ENCODE measurements around the gene MRPS18C.

The MRPS18C gene

DNA sequence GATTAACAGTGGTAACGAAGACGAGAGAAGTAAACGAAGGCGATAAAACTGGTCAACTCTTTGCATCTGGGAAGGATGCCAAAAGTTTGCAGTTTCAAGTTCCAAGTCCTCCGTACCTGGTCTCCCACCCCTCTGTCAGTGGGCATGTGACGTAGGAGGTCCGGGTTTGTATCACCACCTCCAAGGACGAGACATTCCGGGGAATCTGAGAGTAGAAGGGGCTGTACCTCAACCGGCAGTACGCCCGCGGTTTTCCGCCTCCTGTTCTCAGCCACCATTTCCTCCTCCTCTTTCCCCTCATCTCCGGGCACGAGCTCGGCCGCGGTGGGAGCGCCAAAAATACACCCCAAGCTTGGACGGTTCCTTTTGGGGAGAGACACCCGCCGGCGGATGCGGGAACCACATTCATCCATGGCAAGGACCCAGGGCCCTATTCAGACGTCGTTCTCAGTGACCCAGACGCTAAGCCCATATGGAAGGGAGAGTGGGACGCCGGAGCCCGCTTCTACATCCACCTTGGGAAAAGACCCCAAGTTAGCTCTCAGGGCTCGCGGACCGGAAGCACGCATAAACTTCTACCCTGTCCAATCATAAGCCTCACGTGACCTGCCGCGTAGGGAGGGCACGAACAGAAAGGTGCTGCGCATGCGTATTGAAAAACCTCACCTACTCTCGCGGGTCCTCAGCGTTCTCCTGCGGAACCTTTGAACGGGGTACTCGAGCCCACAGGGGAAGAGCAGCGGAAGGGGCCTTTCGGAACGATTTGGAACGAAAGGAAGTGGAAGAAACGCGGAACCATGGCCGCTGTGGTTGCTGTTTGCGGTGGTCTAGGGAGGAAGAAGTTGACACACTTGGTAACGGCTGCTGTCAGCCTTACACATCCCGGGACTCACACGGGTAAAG lies at the start of gene MRPS18C, which contains the start of gene HELQ:
TSS of gene MRPS18C (plus strand) at position 778 of the 903 bp plus-strand sequence. CDS start at position 798, 20 bp downstream.
TSS of gene HELQ (minus strand) at position 543 of the 903 bp plus-strand sequence. CDS start at position 413, 130 bp downstream.
- Histone ChIP-seq H3K27me3 (ENCODE audit: control insufficient read depth, insufficient read depth, low read length) (no peaks in the 10 kb centered on the region), H3K36me3 (ENCODE audit: control insufficient read depth, insufficient read depth, low read length) (no peaks in the 10 kb centered on the region), H3K9ac (ENCODE audit: low read depth, low read length) (peak within 1 kb of the TSS; percentile 93), H3K9me3 (ENCODE audit: control insufficient read depth, insufficient read depth, low read length) (no peaks in the 10 kb centered on the region), H3K4me1 (ENCODE audit: control insufficient read depth, insufficient read depth, low read length) (peaks cover 7% of the 10 kb centered on the region), H3K4me3 (ENCODE audit: low read depth, low read length) (peak within 1 kb of the TSS; percentile 98)

DNA sequence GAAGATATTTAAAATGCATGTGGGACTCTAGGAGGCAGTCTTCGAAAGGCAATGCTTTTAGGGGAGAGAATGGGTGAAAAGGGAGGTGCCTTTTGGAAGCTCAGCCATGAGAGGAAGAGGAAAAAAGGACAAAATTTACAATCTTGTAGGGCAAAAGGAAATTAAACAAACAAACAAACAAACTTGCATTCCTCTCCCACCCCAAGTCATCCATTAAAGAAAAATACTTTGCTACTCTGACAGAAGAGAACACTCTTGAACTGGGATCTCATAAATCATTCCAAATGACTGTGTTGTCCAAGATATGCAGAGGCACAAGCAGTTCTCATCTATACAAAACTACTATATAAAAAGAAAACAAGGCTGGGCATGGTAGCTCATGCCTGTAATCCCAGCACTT lies 47.0 kb upstream of the MRPS18C start:
- Histone ChIP-seq H3K27me3 (ENCODE audit: control insufficient read depth, insufficient read depth, low read length) (no peaks in the 10 kb centered on the region), H3K4me1 (ENCODE audit: control insufficient read depth, insufficient read depth, low read length) (no peaks in the 10 kb centered on the region), H3K36me3 (ENCODE audit: control insufficient read depth, insufficient read depth, low read length) (no peaks in the 10 kb centered on the region), H3K9ac (ENCODE audit: low read depth, low read length) (no peak overlapping the region), H3K4me3 (ENCODE audit: low read depth, low read length) (no peak overlapping the region), H3K9me3 (ENCODE audit: control insufficient read depth, insufficient read depth, low read length) (no peaks in the 10 kb centered on the region)

- H3K27me3 ChIP-seq (ENCODE audit: control insufficient read depth, insufficient read depth, low read length) = no peaks in the 10 kb centered on the region
- H3K36me3 ChIP-seq (ENCODE audit: control insufficient read depth, insufficient read depth, low read length) = no peaks in the 10 kb centered on the region
Observed at GRCh38 chr4:83413676-83414075, 42.2 kb upstream of the MRPS18C start.

DNA sequence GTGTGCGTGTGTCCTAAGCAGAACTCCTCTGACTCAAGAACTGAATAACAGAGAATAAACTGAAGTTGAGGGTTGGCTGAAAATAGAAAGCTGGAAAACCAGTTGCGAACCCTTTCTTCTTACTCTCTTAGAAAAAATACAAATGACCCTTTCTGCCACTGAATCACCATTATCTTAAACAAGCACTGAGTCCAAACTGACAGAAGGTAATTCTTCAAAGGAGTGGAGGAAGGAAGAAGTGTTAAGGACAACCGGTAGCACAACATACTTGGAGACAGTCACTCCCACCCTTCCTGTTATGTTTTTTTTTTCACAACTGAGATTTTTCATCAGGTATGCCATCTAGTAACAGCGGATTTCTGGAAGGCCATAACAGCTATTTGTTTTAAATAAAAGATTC lies 38.3 kb upstream of the MRPS18C start:
- Histone ChIP-seq H3K4me1 (ENCODE audit: control insufficient read depth, insufficient read depth, low read length) (no peaks in the 10 kb centered on the region), H3K9ac (ENCODE audit: low read depth, low read length) (no peak overlapping the region), H3K27me3 (ENCODE audit: control insufficient read depth, insufficient read depth, low read length) (no peaks in the 10 kb centered on the region), H3K9me3 (ENCODE audit: control insufficient read depth, insufficient read depth, low read length) (no peaks in the 10 kb centered on the region), H3K36me3 (ENCODE audit: control insufficient read depth, insufficient read depth, low read length) (no peaks in the 10 kb centered on the region), H3K4me3 (ENCODE audit: low read depth, low read length) (no peak overlapping the region)

More at GRCh38 chr4:83413676-83414075, 42.2 kb upstream of the MRPS18C start:
- Histone ChIP-seq H3K9me3 (ENCODE audit: control insufficient read depth, insufficient read depth, low read length) (no peaks in the 10 kb centered on the region), H3K4me1 (ENCODE audit: control insufficient read depth, insufficient read depth, low read length) (no peaks in the 10 kb centered on the region), H3K4me3 (ENCODE audit: low read depth, low read length) (no peak overlapping the region), H3K9ac (ENCODE audit: low read depth, low read length) (no peak overlapping the region)

DNA sequence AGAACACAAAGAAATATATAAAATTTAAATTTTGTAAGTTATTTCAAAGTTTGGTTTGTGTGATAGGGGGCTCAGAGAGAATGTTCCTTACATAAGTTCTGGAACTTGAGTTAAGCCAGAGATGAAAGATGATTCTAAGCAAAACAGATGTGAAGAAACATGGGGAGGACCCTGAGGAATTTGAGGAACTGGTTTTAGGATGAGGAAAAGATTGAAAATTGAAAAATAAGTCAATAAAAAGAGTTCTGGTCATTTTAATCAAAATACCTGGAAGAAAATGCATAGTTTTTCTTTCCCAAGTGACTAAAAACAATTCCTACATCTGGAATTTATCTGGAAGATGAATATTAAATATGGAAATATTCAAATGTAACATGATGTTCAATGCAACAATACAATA lies 37.6 kb upstream of the MRPS18C start:
- no peak overlapping the region for H3K9ac ChIP-seq (ENCODE audit: low read depth, low read length)
- H3K9me3 ChIP-seq (ENCODE audit: control insufficient read depth, insufficient read depth, low read length) = no peaks in the 10 kb centered on the region
- no peak overlapping the region for H3K4me3 ChIP-seq (ENCODE audit: low read depth, low read length)
- H3K36me3 ChIP-seq (ENCODE audit: control insufficient read depth, insufficient read depth, low read length) = no peaks in the 10 kb centered on the region
- no peaks in the 10 kb centered on the region for H3K4me1 ChIP-seq (ENCODE audit: control insufficient read depth, insufficient read depth, low read length)
- H3K27me3 ChIP-seq (ENCODE audit: control insufficient read depth, insufficient read depth, low read length) = no peaks in the 10 kb centered on the region

GRCh38 chr4:83431200-83431599 lies 24.7 kb upstream of the MRPS18C start:
- Histone ChIP-seq H3K4me3 (ENCODE audit: low read depth, low read length) (no peak overlapping the region), H3K9ac (ENCODE audit: low read depth, low read length) (no peak overlapping the region), H3K36me3 (ENCODE audit: control insufficient read depth, insufficient read depth, low read length) (no peaks in the 10 kb centered on the region), H3K4me1 (ENCODE audit: control insufficient read depth, insufficient read depth, low read length) (no peaks in the 10 kb centered on the region), H3K9me3 (ENCODE audit: control insufficient read depth, insufficient read depth, low read length) (no peaks in the 10 kb centered on the region), H3K27me3 (ENCODE audit: control insufficient read depth, insufficient read depth, low read length) (no peaks in the 10 kb centered on the region)

- Histone ChIP-seq H3K9ac (ENCODE audit: low read depth, low read length) (no peak overlapping the region), H3K9me3 (ENCODE audit: control insufficient read depth, insufficient read depth, low read length) (no peaks in the 10 kb centered on the region), H3K36me3 (ENCODE audit: control insufficient read depth, insufficient read depth, low read length) (no peaks in the 10 kb centered on the region), H3K27me3 (ENCODE audit: control insufficient read depth, insufficient read depth, low read length) (no peaks in the 10 kb centered on the region), H3K4me3 (ENCODE audit: low read depth, low read length) (no peak overlapping the region), H3K4me1 (ENCODE audit: control insufficient read depth, insufficient read depth, low read length) (no peaks in the 10 kb centered on the region)
Observed at GRCh38 chr4:83436680-83437079, 19.2 kb upstream of the MRPS18C start.

DNA sequence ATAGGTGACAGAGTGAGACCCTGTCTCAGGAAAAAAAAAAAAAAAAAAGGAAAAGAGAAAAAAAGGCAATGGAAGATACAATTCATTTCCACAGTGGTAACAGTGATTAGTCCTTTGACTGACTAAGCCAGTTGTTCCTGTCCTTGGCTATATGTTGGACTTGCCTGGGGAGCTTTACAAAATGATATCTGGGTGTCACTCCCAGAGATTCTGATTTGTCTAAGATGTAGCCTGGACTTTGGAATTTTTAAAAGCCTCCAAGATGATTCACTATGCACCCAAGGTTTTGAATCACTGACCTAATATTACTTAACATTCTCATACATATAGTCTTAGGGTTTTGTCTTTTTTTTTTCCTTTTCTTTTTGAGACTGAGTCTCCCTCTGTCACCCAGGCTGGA lies 17.1 kb upstream of the MRPS18C start:
- H3K9ac ChIP-seq (ENCODE audit: low read depth, low read length) = no peak overlapping the region
- H3K4me3 ChIP-seq (ENCODE audit: low read depth, low read length) = no peak overlapping the region
- no peaks in the 10 kb centered on the region for H3K36me3 ChIP-seq (ENCODE audit: control insufficient read depth, insufficient read depth, low read length)
- no peaks in the 10 kb centered on the region for H3K27me3 ChIP-seq (ENCODE audit: control insufficient read depth, insufficient read depth, low read length)
- no peaks in the 10 kb centered on the region for H3K4me1 ChIP-seq (ENCODE audit: control insufficient read depth, insufficient read depth, low read length)
- H3K9me3 ChIP-seq (ENCODE audit: control insufficient read depth, insufficient read depth, low read length) = no peaks in the 10 kb centered on the region

GRCh38 chr4:83440148-83440814 lies 15.6 kb upstream of the MRPS18C start:
- H3K4me3 ChIP-seq (ENCODE audit: low read depth, low read length) = no peak overlapping the region
- no peaks in the 10 kb centered on the region for H3K36me3 ChIP-seq (ENCODE audit: control insufficient read depth, insufficient read depth, low read length)
- H3K9ac ChIP-seq (ENCODE audit: low read depth, low read length) = no peak overlapping the region
- H3K9me3 ChIP-seq (ENCODE audit: control insufficient read depth, insufficient read depth, low read length) = no peaks in the 10 kb centered on the region
- no peaks in the 10 kb centered on the region for H3K4me1 ChIP-seq (ENCODE audit: control insufficient read depth, insufficient read depth, low read length)
- no peaks in the 10 kb centered on the region for H3K27me3 ChIP-seq (ENCODE audit: control insufficient read depth, insufficient read depth, low read length)

- no peak overlapping the region for H3K4me3 ChIP-seq (ENCODE audit: low read depth, low read length)
- no peak overlapping the region for H3K9ac ChIP-seq (ENCODE audit: low read depth, low read length)
- H3K4me1 ChIP-seq (ENCODE audit: control insufficient read depth, insufficient read depth, low read length) = no peaks in the 10 kb centered on the region
- H3K27me3 ChIP-seq (ENCODE audit: control insufficient read depth, insufficient read depth, low read length) = no peaks in the 10 kb centered on the region
- no peaks in the 10 kb centered on the region for H3K9me3 ChIP-seq (ENCODE audit: control insufficient read depth, insufficient read depth, low read length)
- H3K36me3 ChIP-seq (ENCODE audit: control insufficient read depth, insufficient read depth, low read length) = no peaks in the 10 kb centered on the region
Observed at GRCh38 chr4:83440899-83441298, 15.0 kb upstream of the MRPS18C start.

DNA sequence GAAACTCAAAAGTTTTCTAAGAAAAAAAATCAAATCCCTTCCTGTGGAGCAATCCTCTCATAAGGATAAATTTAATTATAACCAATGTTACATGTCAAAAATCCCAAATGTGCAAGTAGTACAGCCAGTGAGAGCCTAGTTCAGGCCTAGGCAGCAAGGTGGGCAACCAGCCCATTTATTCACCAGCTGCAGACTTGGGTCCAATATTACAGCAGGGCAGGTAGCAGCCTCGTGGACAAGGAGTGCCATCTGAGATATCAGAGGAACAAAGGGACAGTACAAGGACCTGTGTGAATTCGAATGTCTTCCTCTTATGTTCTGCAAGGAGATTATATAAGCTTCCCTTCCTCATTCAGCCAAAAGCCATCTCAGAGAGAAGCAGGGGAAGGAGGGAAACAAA lies 6.8 kb upstream of the MRPS18C start:
- no peak overlapping the region for H3K4me3 ChIP-seq (ENCODE audit: low read depth, low read length)
- H3K4me1 ChIP-seq (ENCODE audit: control insufficient read depth, insufficient read depth, low read length) = no peaks in the 10 kb centered on the region
- no peaks in the 10 kb centered on the region for H3K36me3 ChIP-seq (ENCODE audit: control insufficient read depth, insufficient read depth, low read length)
- H3K9ac ChIP-seq (ENCODE audit: low read depth, low read length) = no peak overlapping the region
- no peaks in the 10 kb centered on the region for H3K9me3 ChIP-seq (ENCODE audit: control insufficient read depth, insufficient read depth, low read length)
- H3K27me3 ChIP-seq (ENCODE audit: control insufficient read depth, insufficient read depth, low read length) = no peaks in the 10 kb centered on the region

GRCh38 chr4:83454686-83455085 lies 1.2 kb upstream of the MRPS18C start:
- Histone ChIP-seq H3K36me3 (ENCODE audit: control insufficient read depth, insufficient read depth, low read length) (no peaks in the 10 kb centered on the region), H3K4me1 (ENCODE audit: control insufficient read depth, insufficient read depth, low read length) (peaks cover 7% of the 10 kb centered on the region), H3K9me3 (ENCODE audit: control insufficient read depth, insufficient read depth, low read length) (no peaks in the 10 kb centered on the region), H3K4me3 (ENCODE audit: low read depth, low read length) (peak overlapping the region; percentile 98), H3K9ac (ENCODE audit: low read depth, low read length) (peak overlapping the region; percentile 93), H3K27me3 (ENCODE audit: control insufficient read depth, insufficient read depth, low read length) (no peaks in the 10 kb centered on the region)
